SK-N-MC (cell line): ENCODE measurements around the gene PERM1.

Experiments used
- EZH2 ChIP-seq: fragments of 200-600 bp; sonication (generic); IDR thresholded peaks from one replicate; pipeline ENCODE4 v1.6.1; 2017; ENCODE audit warnings: antibody characterized with exemption
- FOXP2 ChIP-seq: optimal IDR thresholded peaks from 2 replicates; pipeline ENCODE3; 2011; ENCODE audit warnings: mild to moderate bottlenecking, moderate library complexity; ENCODE audit not compliant: insufficient read depth; ENCODE audit errors: extremely low read length, control extremely low read depth
- POLR2AphosphoS5 ChIP-seq: IDR thresholded peaks from 2 replicates; pipeline ENCODE4 v1.6.1; 2012; ENCODE audit warnings: mild to moderate bottlenecking, low read depth, low read length, borderline replicate concordance

GRCh38 chr1:998745-998994, 16.8 kb upstream of the PERM1 start:
- TF ChIP-seq POLR2AphosphoS5 (peak; percentile 45; the same call in 1 of the 2 replicates), EZH2 (no peak), FOXP2 (no peak)
